HG02588 (cell line): ENCODE results near the gene SMCO4.
"Not testable (repeated sequence)": the region's sequence is repeated elsewhere in the genome, so short reads cannot be mapped to it uniquely, and the experiment has no call there.

ENCODE experiments used
- ATAC-seq: cut with Tn5 transposase; IDR thresholded peaks from one replicate; pipeline ENCODE4 v1.9.1; 2021; ENCODE audit warnings: mild to moderate bottlenecking, moderate library complexity; ENCODE audit not compliant: unreplicated experiment

The SMCO4 gene

DNA sequence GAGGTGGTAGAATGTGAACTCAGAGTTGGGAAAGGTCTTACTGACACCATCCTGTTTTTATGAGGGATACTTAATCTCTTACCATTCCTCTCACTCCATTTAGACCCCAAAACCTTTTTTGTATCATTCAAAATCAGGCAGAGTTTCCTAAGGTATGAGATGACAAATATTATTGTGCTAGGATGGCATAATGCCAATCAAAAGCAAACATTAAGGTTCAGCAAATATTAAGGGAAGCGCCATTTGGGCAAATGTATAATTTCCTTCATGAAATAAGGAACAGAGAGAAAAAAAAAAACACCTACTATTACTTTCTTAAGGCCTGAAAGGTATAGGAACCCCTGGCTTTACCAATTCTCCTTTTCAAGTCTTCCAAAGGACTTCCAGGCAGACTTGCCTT is 62.4 kb downstream of the SMCO4 start:
- no peak for ATAC-seq

DNA sequence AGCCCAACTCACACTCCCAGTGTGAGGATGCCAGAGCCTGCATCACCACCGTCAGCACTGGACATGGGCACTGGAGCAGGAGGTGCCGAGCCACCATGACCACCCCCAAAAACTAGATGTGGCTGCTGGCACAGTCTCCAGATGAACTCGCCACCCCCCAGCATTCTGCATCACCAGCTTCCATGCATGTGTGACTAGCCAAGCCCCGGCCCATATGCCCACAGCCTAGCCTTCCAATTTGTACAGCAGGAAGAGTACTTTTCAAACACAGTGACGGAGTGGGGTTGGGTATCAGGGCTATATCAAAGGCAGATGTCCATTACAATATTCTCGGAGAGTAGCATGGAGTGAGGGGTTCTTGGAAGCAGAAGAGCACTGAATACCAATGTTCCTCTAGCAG is 62.9 kb downstream of the SMCO4 start:
- no peak for ATAC-seq

GRCh38 chr11:93478841-93479240 is 64.3 kb downstream of the SMCO4 start:
- ATAC-seq = no peak

GRCh38 chr11:93477684-93478234 is 65.4 kb downstream of the SMCO4 start:
- no peak for ATAC-seq

DNA sequence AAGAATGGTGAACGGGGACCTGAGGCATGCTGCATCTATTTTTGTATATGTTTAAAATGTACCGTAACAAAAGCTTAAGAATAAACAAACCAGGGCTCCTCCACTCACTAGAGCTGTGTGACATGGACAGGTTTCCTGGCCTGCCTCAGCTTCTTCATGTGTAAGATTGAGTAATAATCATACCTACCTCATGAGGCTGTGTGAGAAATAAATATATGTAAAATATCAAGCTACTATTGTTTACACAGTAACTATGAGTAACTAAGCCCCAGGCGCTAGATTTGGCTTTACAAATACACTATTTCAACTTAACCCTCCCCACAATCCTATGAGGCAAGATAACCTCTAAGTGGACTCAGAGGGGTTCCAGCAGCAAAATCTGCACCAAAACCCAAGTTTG is 66.4 kb downstream of the SMCO4 start:
- ATAC-seq = no peak

GRCh38 chr11:93474123-93474522 is 69.1 kb downstream of the SMCO4 start:
- ATAC-seq = no peak

GRCh38 chr11:93468290-93468689 is 74.9 kb downstream of the SMCO4 start:
- no peak for ATAC-seq

DNA sequence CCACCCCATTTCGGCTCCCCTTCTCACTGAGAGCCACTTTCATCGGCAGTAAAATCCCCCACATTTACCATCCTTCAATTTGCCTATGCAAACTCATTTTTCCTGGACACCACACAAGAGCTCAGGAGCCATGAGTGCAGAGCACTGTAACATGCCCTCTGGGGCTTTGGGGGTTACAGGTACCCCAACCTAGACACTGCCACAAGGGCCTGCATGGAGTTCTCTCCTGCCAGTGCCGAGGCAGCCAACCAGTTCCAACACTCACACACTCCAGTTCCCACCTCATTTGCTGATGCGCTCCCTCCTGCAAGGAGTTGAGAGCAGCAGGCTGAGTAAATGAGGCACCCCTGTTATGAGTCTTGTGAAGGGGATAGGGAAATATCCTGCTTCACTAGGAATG is 76.1 kb downstream of the SMCO4 start:
- no peak for ATAC-seq

DNA sequence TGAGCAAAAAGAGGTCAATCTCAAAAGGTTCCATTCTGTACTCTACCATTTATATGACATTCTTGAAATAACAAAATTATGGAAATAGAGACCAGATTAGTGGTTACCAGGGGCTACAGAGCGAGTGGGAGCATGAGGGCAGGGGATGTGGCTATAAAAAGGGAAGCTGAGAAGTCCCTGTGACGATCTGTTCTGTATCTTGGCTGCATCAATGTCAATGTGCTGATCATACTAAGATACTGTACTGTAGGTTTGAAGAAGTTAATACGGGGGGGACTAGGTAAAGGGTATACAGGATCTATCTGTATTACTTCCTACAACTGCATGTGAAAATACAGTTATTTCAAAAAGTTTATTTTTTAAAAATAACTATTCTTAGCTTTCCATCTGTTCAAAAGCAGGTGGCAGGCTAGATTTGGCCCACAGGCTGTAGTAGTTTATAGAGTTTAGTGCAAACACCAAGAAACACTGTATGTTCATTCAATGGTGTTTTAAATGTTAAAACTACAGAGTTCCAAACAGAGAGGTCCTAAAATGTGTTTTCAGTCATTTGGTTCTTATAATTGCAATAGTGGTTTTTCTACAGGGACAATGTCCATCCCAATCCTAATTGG is 78.2 kb downstream of the SMCO4 start:
- ATAC-seq = no peak

- ATAC-seq = not testable (repeated sequence)
These were observed 79.5 kb downstream of the SMCO4 start for GRCh38 chr11:93463666-93464065.

DNA sequence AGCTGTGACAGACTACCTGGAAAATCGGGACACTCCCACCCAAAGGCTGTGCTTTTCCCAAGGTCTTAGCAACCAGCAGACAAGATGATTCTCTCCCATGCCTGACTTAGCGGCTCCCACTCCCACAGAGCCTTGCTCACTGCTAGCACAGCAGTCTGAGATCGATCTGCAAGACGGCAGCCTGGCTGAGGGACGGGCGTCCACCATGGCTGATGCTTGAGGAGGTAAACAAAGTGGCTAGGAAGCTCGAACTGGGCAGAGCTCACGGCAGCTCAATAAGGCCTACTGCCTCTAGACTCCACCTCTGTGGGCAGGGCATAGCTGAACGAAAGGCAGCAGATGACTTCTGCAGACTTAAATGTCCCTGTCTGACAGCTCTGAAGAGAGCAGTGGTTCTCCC is 84.9 kb downstream of the SMCO4 start:
- ATAC-seq = no peak

DNA sequence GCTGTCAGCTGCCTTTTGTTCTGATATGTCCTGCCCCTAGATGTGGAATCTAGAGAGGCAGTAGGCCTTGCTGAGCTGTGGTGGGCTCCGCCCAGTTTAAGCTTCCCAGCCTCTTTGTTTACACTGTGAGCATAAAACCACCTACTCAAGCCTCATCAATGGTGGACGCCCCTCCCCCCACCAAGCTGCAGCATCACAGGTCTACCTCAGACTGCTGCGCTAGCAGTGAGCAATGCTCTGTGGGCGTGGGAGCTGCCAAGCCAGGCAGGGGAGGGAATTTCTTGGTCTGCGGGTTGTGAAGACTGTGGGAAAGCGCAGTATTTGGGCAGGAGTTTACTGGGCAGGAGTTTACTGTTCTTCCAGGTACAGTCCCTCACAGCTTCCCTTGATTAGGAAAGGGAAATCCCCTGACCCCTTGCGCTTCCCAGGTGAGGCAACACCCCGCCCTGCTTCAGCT is 98.5 kb downstream of the SMCO4 start:
- ATAC-seq = no peak

DNA sequence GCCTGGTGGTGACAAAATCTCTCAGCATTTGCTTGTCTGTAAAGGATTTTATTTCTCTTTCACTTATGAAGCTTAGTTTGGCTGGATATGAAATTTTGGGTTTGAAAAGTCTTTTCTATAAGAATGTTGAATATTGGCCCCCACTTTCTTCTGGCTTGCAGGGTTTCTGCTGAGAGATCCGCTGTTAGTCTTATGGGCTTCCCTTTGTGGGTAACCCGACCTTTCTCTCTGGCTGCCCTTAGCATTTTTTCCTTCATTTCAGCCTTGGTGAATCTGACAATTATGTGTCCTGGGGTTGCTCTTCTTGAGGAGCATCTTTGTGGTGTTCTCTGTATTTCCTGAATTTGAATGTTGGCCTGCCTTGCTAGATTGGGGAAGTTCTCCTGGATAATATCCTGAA is 100.0 kb downstream of the SMCO4 start:
- not testable (repeated sequence) for ATAC-seq

DNA sequence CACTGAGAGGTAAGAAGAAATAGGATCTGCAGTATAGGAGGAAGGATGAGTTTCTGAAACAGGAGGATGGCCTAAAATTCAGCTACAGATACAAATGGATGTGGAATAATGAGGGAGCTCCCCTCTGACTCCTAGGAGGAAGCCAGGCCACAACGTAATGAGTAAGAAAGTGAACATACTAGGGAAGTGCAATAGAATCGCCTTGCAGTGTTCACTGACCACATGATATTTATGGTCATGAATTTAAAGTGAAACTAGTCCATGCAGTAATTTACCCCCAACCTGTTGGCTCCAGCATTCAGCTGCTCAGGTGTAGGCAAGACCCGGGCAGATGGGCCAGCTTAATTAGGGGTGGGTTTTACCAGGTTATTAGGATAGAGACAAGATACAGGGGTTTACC is 110.9 kb downstream of the SMCO4 start:
- ATAC-seq = no peak
